Measurements from ENCODE around the gene LRRC49.

Gene LRRC49

GRCh38 chr15:71094137-71094536 is 201.5 kb downstream of the LRRC49 start:
- H3K4me1 ChIP-seq, result no peaks in the 10 kb centered on the region
- TF ChIP-seq CTCF (IDR thresholded peaks at IDR 0.05; ENCODE audit: low read depth, low read length), result no peak

GRCh38 chr15:71096676-71097075 is 204.1 kb downstream of the LRRC49 start:
- no peak for TF ChIP-seq CTCF (IDR thresholded peaks at IDR 0.05; ENCODE audit: low read depth, low read length)

More at GRCh38 chr15:71094137-71094536, 201.5 kb downstream of the LRRC49 start:
- no peak overlapping the region for H3K4me3 ChIP-seq (ENCODE audit: low read depth, low read length)
- H3K27me3 ChIP-seq, result peaks cover 4% of the 10 kb centered on the region
- no peak for DNase-seq
- H3K9me3 ChIP-seq, result no peaks in the 10 kb centered on the region
- no peaks in the 10 kb centered on the region for H3K36me3 ChIP-seq

GRCh38 chr15:71097890-71098289 is 205.3 kb downstream of the LRRC49 start:
- Histone ChIP-seq H3K36me3 (no peaks in the 10 kb centered on the region), H3K4me3 (ENCODE audit: low read depth, low read length) (no peak overlapping the region), H3K9me3 (no peaks in the 10 kb centered on the region), H3K4me1 (no peaks in the 10 kb centered on the region), H3K27me3 (no peaks in the 10 kb centered on the region; the same call in 1 of the 2 replicates)
- no peak for TF ChIP-seq CTCF (IDR thresholded peaks at IDR 0.05; ENCODE audit: low read depth, low read length)
- no peak for DNase-seq

More at GRCh38 chr15:71096676-71097075, 204.1 kb downstream of the LRRC49 start:
- no peak for DNase-seq
- Histone ChIP-seq H3K36me3 (no peaks in the 10 kb centered on the region), H3K27me3 (no peaks in the 10 kb centered on the region; the same call in 1 of the 2 replicates), H3K9me3 (no peaks in the 10 kb centered on the region), H3K4me3 (ENCODE audit: low read depth, low read length) (no peak overlapping the region), H3K4me1 (no peaks in the 10 kb centered on the region)

GRCh38 chr15:71098920-71099319 is 206.3 kb downstream of the LRRC49 start:
- Histone ChIP-seq H3K4me1 (no peaks in the 10 kb centered on the region), H3K9me3 (no peaks in the 10 kb centered on the region), H3K4me3 (ENCODE audit: low read depth, low read length) (no peak overlapping the region), H3K36me3 (no peaks in the 10 kb centered on the region), H3K27me3 (no peaks in the 10 kb centered on the region; the same call in 1 of the 2 replicates)
- DNase-seq, result no peak
- no peak for TF ChIP-seq CTCF (IDR thresholded peaks at IDR 0.05; ENCODE audit: low read depth, low read length)
